Stimulated activated CD4-positive, alpha-beta T cell treated with anti-CD3 and anti-CD28 coated beads, TNF-alpha, amount 100 ng/mL, for 1 hour (primary cell): ENCODE results near the gene GIGYF2.
"Not testable (repeated sequence)": the region's sequence is repeated elsewhere in the genome, so short reads cannot be mapped to it uniquely, and the experiment has no call there.

Experiments used
- DNase-seq, 3 donors: peaks; one replicate each; pipeline ENCODE4 v3.0.0-alpha.2; 2020; ENCODE audit warnings: low read depth in 3 of 3, low spot score in 1 of 3

The GIGYF2 gene

DNA sequence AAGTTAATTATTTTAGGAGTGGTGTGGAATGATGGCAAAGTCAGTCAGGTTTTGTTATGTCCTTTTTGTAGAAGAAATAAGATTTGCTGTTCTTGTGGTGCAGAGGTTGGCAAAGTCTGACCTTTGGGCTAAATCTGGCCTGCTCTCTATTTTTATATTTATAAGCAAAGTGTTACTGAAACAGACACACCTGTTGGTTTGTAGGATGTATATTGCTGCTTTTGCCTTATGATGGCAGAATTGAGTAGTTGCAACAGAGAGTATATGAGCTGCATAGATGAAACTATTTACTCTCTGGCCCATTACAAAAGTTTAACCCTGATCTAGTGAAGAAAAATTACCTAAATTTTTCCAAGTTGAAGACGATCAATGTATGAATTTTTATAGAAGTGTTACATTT is 113.3 kb downstream of the GIGYF2 start:
- no peak for DNase-seq

- no peak for DNase-seq
Measured at GRCh38 chr2:232815569-232815968, 118.4 kb downstream of the GIGYF2 start.

DNA sequence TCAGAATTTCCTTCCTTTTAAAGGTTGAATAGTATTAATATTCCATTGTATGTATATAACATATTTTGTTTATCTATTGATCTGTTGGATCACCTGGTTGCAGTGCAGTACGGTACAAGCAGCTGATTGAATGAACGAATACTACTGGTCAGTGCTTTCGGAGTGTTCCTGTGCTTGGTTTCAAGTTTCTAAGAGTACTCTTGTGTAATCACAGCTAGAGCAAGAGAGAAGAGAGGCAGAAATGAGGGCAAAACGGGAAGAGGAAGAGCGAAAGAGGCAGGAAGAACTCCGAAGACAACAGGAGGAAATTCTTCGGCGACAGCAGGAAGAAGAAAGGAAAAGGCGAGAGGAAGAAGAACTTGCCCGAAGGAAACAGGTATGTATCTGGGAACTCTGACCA is 119.5 kb downstream of the GIGYF2 start:
- DNase-seq, result no peak

GRCh38 chr2:232817756-232818155 is 120.6 kb downstream of the GIGYF2 start:
- no peak for DNase-seq

- no peak for DNase-seq
Measured at GRCh38 chr2:232829988-232830387, 132.9 kb downstream of the GIGYF2 start.

DNA sequence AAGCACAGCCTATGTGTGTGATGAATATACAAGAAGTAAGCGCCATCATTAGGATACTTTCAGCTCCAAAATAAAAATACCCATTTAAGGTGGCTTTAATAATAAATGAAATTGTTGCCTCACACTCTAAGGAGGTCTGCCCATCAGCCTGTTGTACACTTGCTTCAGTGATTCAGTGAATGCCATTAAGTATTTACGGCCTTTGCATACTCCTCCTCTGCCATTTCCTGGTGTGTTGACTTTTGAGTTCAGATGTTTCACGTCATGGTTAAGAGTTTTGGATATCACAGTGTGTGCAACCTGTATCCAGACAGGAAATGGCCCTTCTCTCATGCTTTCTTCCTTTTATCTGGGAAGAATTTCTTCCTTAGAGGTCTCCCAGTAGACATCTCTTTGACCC is 134.4 kb downstream of the GIGYF2 start:
- DNase-seq, result no peak

DNA sequence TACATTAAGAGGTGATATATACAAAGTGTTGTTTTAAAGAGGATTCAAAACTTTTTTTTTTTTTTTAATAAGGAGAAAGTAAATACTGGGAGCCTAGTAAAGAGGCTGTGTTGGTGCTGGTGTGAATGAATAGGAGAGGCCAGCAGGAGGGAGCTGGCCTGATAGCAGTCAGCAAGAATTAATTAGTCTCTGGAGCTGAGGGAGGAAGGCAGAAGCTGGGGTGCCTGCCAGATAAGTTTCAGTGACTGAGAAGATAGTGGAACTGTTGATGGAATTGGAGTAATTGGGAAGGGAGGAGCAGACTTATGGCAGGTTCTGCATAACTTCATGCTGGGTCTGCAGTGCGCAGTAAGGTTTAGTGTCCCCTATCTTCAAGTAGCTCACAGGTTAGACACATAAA is 136.7 kb downstream of the GIGYF2 start:
- DNase-seq, result no peak

GRCh38 chr2:232835687-232836208 is 138.6 kb downstream of the GIGYF2 start:
- DNase-seq, result no peak

DNA sequence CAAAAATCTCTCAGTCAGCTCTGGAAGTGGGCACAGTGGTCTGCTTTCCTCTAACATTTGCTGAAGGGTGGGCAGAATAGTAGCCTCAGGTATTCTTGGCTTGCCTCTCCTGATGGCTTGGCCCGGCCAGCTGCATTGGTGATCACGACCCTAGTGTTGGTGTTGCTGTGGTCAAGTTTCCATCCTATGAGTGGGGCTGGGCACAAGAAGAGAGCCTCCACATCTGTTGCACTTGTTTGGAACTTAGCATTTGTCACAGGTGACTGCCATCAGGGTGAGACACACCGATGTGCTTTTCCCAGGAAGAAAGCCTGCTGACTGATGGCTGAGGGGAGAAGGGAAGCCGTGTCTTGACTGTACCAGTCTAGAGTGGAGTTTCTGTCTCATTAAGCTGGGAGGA is 139.8 kb downstream of the GIGYF2 start:
- DNase-seq, result no peak

- peak; percentile 3 to 35 (median 19) for DNase-seq
Measured at GRCh38 chr2:232838406-232838874, 141.3 kb downstream of the GIGYF2 start.

DNA sequence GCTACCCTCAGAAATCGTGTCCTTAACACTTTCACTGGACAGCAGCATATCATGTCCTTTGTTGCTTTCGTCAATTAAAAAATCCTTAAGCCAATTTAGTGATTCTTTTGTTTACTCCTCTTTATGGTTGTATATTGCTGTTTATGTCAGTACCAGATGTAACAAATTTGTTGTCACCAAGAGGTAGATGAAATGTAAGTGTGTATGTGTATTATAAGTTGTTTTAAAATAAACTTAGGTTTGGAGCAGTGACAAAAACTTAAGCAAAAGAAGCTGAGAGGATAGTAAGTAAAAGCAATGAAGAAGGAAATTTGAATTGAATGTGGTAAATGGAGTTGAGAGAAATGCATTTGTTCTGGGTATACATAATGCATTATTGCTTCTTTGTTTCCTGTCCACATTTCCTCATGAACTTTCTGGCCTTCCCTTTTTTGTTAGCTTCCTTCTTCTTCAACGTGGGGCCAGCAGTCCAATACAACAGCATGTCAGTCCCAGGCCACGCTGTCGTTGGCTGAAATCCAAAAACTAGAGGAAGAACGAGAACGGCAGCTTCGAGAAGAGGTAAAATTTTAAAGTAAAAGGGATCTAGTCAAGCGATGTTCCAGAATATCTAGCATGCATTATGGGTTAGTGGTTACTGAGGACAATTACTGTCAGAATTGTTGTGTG is 142.4 kb downstream of the GIGYF2 start:
- no peak for DNase-seq

GRCh38 chr2:232842689-232843088 is 145.6 kb downstream of the GIGYF2 start:
- no peak for DNase-seq

- DNase-seq, result no peak
Measured at GRCh38 chr2:232843834-232844233, 146.7 kb downstream of the GIGYF2 start.

DNA sequence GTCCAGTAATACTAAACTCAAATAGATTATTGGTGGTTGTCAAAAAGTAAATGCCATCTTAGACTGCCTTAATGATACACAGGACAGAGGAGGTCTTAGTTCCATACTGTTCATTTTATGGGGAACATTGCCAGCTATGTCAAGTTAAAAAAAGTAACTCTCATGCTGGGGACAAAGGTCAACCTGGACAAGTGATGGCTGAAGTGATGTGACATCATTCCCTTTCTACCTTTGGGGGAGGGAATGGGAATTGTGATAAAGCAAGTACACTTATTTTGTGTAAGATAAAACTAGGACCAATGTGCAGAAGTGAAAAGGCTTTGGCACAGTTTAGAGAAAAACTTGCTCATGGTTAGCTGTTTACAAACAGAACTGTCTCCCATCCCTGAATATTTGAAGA is 148.9 kb downstream of the GIGYF2 start:
- DNase-seq, result no peak

DNA sequence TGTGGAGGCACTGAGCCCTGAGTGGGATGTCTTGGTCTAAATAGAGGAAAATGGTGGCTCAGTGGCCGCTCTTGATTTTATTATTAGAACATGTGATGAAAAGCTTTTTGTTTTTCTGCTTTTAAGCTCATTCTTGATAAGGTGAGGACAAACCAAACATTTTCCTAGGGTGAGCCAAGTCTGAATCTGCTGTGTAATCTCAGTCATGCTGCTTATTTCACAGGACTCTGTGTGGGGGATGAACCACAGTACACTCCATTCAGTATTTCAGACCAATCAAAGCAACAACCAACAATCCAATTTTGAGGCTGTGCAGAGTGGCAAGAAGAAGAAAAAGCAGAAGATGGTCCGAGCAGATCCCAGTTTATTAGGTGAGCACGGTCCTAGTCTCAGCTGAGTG is 152.9 kb downstream of the GIGYF2 start:
- DNase-seq, result no peak

DNA sequence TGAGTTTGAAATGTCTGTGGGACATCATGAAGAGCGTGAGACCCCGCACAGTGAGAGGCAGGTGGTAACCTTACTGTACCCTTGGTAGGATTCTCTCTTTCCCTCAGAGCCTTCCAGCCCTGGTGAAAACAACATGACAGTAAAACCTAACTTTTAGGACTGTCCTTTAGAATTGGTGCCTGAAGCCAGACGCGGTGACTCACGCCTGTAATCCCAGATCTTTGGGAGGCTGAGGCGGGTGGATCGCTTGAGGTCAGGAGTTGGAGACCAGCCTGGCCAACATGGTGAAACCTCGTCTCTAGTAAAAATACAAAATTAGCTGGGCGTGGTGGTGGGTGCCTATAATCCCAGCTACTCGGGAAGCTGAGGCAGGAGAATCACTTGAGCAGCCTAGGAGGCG is 154.9 kb downstream of the GIGYF2 start:
- DNase-seq, result not testable (repeated sequence)

GRCh38 chr2:232852676-232853075 is 155.5 kb downstream of the GIGYF2 start:
- no peak for DNase-seq

DNA sequence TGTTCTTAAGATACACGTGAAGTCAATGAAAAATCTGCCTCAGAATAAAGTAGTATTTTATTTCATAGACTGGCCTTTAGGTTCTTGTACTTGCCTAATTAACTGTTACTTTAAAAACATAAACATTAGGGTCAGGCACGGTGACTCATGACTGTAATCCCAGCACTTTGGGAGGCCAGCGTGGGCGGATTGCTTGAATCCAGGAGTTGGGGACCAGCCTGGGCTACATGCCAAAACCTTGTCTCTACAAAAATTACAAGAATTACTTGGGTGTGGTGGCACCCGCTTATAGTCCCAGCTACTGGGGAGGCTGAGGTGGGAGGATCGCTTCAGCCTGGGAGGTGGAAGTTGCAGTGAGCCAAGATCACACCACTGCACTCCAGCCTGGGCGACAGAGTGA is 157.0 kb downstream of the GIGYF2 start:
- DNase-seq, result no peak

DNA sequence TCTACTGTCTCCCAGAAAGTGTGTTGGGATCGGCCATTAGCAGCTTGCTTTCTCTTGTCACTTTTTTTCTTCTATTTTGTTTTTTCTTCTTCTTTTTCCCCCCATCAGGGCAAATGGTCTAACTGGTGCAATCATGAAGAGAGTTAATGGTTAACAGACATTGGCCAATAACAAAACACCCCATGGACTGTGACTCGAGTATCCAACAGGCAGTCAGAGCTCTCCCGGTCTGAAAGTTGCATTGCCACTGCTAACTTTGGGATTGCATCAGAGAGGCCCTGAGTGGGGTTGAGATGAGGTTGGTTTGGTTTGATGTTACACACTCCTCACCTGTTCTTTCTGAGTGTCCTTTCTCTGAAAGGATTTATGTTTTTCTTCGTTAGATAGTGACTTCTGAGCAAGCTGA is 160.0 kb downstream of the GIGYF2 start:
- DNase-seq, result no peak

DNA sequence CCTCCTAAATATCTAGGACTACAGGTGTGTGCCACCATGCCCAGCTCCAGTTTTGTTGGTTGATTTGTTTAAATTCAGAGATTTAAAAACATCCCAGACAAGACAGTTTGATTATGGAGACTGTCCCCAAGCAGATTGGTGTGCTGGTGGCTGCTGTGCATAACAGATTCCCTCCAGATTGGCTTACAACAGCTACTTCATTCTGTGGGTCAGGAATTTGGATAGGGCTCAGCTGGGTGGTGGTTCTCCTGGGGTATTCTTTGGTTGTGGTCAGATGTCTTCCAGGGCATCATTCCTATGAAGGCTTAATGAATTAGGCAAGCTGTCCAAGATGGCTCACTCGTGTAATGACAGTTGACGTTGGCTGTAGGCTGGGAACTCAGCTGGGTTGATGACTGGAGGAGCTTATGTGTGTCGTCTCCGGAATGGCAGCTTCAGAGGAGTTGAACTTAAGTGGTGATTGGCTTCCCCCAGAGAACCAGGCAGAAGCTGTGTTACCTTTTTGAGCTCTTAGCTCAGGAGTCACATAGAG is 162.3 kb downstream of the GIGYF2 start:
- no peak for DNase-seq

GRCh38 chr2:232860593-232861241 is 163.6 kb downstream of the GIGYF2 start:
- DNase-seq, result no peak

GRCh38 chr2:232861353-232861752 is 164.2 kb downstream of the GIGYF2 start:
- DNase-seq, result no peak
